ENCODE measurements around the gene MED13L.

- no peak for TF ChIP-seq SP1 (IDR thresholded peaks at IDR 0.05)
- no peak for TF ChIP-seq SUZ12 (IDR thresholded peaks at IDR 0.05)
- no peak for TF ChIP-seq BHLHE40 (IDR thresholded peaks at IDR 0.05; ENCODE audit: borderline replicate concordance)
- no peak for TF ChIP-seq FOXA1 (IDR thresholded peaks at IDR 0.05)
- TF ChIP-seq TARDBP (IDR thresholded peaks at IDR 0.05): no peak
- no peak for TF ChIP-seq ARNT (IDR thresholded peaks at IDR 0.05)
- TF ChIP-seq FOXM1 (IDR thresholded peaks at IDR 0.05; ENCODE audit: borderline replicate concordance): no peak
- no peak for TF ChIP-seq FOXK2 (IDR thresholded peaks at IDR 0.05)
- TF ChIP-seq HDGF (IDR thresholded peaks at IDR 0.05; ENCODE audit: borderline replicate concordance): no peak
- TF ChIP-seq L3MBTL2 (conservative IDR thresholded peaks at IDR 0.05): no peak
- TF ChIP-seq LEF1 (IDR thresholded peaks at IDR 0.05; ENCODE audit: borderline replicate concordance): no peak
- no peak for TF ChIP-seq NFRKB (IDR thresholded peaks at IDR 0.05)
Measured at GRCh38 chr12:115922952-115923564, 354.4 kb downstream of the MED13L start.

Data from HEK293T (cell line).